A549 (cell line): Measurements from ENCODE around the gene ATP13A3. TPM values are rescaled to one million over a fixed set of nuclear protein-coding genes. Genes with fewer than 3 reads are reported as not detected.

Experiments
- ATAC-seq, 2 experiments: fragments of 200-7000 bp in 1 of 2; fragments of >200 bp in 1 of 2; cut with Nextera tagmentation in 1 of 2; cut with Tn5 transposase in 1 of 2; 3 replicates each; pipeline versions ENCODE4 v1.8.0 to v1.9.1; 2018 to 2020; ENCODE audit warnings: mild to moderate bottlenecking in 1 of 2, moderate library complexity in 1 of 2
- CTCF ChIA-PET: fragments of 300-600 bp; sonication (Branson Sonifier 250); formaldehyde crosslinking; extraction: SDS; loops from one replicate; lab custom pipeline; 2021; ENCODE audit warnings: antibody characterized with exemption, inconsistent platforms; lab: Yijun Ruan, JAX
- POLR2A ChIA-PET: fragments of 350-600 bp; formaldehyde crosslinking; extraction: SDS; loops from one replicate; lab custom pipeline; 2021; ENCODE audit warnings: antibody characterized with exemption, inconsistent platforms; lab: Yijun Ruan, JAX
- DNase-seq, 2 experiments: peaks; one replicate each; pipeline versions ENCODE4 v3.0.0 to v3.0.0-alpha.2; 2011 to 2016; ENCODE audit warnings: low read depth in 1 of 2, low spot score in 1 of 2
- FAIRE-seq: peaks from 2 replicates; lab custom pipeline; 2011; peaks lifted over from hg19 to GRCh38; lab: Jason Lieb, UNC
- H3K27ac ChIP-seq, 2 experiments: fragments of >200 bp; sonication (Bioruptor Twin); formaldehyde crosslinking; 3 replicates each; pipeline ENCODE4 v1.5.1; 2016 to 2017
- H3K4me1 ChIP-seq: fragments of >200 bp; sonication (Bioruptor Twin); formaldehyde crosslinking; 3 replicates; pipeline ENCODE4 v1.6.1; 2016
- H3K4me2 ChIP-seq: fragments of >200 bp; sonication (Bioruptor Twin); formaldehyde crosslinking; 3 replicates; pipeline ENCODE4 v1.6.1; 2016
- H3K4me3 ChIP-seq: fragments of >200 bp; sonication (Bioruptor Twin); formaldehyde crosslinking; 3 replicates; pipeline ENCODE4 v1.5.1; 2016
- H3K9me3 ChIP-seq: fragments of >200 bp; sonication (Bioruptor Twin); formaldehyde crosslinking; 3 replicates; pipeline ENCODE4 v1.6.1; 2016
- CHD2 ChIP-seq: fragments of 150-350 bp; IDR thresholded peaks from 2 replicates; pipeline ENCODE4 v1.6.1; 2014; ENCODE audit warnings: low read length; ENCODE audit not compliant: partially characterized antibody
- CHD4 ChIP-seq: fragments of 200-600 bp; sonication (generic); IDR thresholded peaks from 2 replicates; pipeline ENCODE4 v1.6.1; 2016; ENCODE audit warnings: antibody characterized with exemption, mild to moderate bottlenecking, borderline replicate concordance
- CTCF ChIP-seq: fragments of >200 bp; sonication (Bioruptor Twin); formaldehyde crosslinking; IDR thresholded peaks from 3 replicates; pipeline ENCODE4 v1.5.1; 2016
- EHF ChIP-seq: fragments of 250-450 bp; sonication (Bioruptor Pico); IDR thresholded peaks from 2 replicates; pipeline ENCODE4 v1.5.0; 2020; ENCODE audit warnings: mild to moderate bottlenecking
- EP300 ChIP-seq, 2 experiments: fragments of >200 bp; sonication (Bioruptor Twin); formaldehyde crosslinking; IDR thresholded peaks; 2 replicates in 1 of 2; 3 replicates in 1 of 2; pipeline ENCODE4 v1.6.1; 2016 to 2017
- FOSL2 ChIP-seq, 2 experiments: fragments of 450-650 bp in 1 of 2; fragments of >200 bp in 1 of 2; sonication (Bioruptor Twin) in 1 of 2; formaldehyde crosslinking; IDR thresholded peaks; 2 replicates each; pipeline versions ENCODE4 v1.5.0 to v1.6.1; 2016 to 2020; ENCODE audit warnings: mild to moderate bottlenecking in 1 of 2, moderate library complexity in 1 of 2
- FOXS1 ChIP-seq: fragments of 250-450 bp; sonication (Bioruptor Pico); IDR thresholded peaks from 2 replicates; pipeline ENCODE4 v1.5.0; 2020; ENCODE audit warnings: mild to moderate bottlenecking, moderate library complexity
- GATA3 ChIP-seq: IDR thresholded peaks from 2 replicates; pipeline ENCODE4 v1.6.1; 2012; ENCODE audit warnings: borderline replicate concordance
- JUNB ChIP-seq: fragments of >200 bp; sonication (Bioruptor Twin); formaldehyde crosslinking; IDR thresholded peaks from 2 replicates; pipeline ENCODE4 v1.6.1; 2016
- KDM1A ChIP-seq: fragments of 200-600 bp; sonication (generic); IDR thresholded peaks from 2 replicates; pipeline ENCODE4 v1.6.1; 2016; ENCODE audit warnings: low read depth, mild to moderate bottlenecking
- MAFK ChIP-seq: fragments of 450-650 bp; IDR thresholded peaks from 2 replicates; pipeline ENCODE4 v1.6.1; 2014; ENCODE audit not compliant: partially characterized antibody
- MAZ ChIP-seq: fragments of 150-350 bp; IDR thresholded peaks from 2 replicates; pipeline ENCODE4 v1.6.1; 2014; ENCODE audit warnings: antibody characterized with exemption, low read depth, low read length, borderline replicate concordance
- NPAS2 ChIP-seq: fragments of 250-450 bp; sonication (Bioruptor Pico); IDR thresholded peaks from 2 replicates; pipeline ENCODE4 v1.8.0; 2022; ENCODE audit warnings: mild to moderate bottlenecking, moderate library complexity, borderline replicate concordance
- POLR2AphosphoS2 ChIP-seq: conservative IDR thresholded peaks from 2 replicates; pipeline ENCODE4 v1.6.1; 2012; ENCODE audit warnings: low read length, improper control_type of control experiment, inconsistent platforms
- RARB ChIP-seq: fragments of 250-450 bp; sonication (Bioruptor Pico); IDR thresholded peaks from 2 replicates; pipeline ENCODE4 v1.8.0; 2021; ENCODE audit warnings: mild to moderate bottlenecking, moderate library complexity
- RFX5 ChIP-seq: fragments of 450-650 bp; IDR thresholded peaks from 2 replicates; pipeline ENCODE4 v1.7.1; 2014; ENCODE audit warnings: antibody characterized with exemption, mild to moderate bottlenecking, moderate library complexity
- TP53 ChIP-seq: fragments of 250-450 bp; sonication (Bioruptor Pico); IDR thresholded peaks from 2 replicates; pipeline ENCODE4 v1.5.0; 2021; ENCODE audit warnings: mild to moderate bottlenecking, moderate library complexity
- ZC3H11A ChIP-seq: fragments of 450-650 bp; IDR thresholded peaks from 2 replicates; pipeline ENCODE4 v1.6.1; 2014; ENCODE audit warnings: antibody characterized with exemption, mild to moderate bottlenecking
- WGBS: methylation state at CpG from one replicate; pipeline ENCODE4 v1.1.6; 2017; ENCODE audit errors: missing lambda C conversion rate; 5-methylcytosine and 5-hydroxymethylcytosine counted together
- polyA plus RNA-seq, 4 experiments: library from polyadenylated mRNA; depleted of rRNA in 3 of 4; stranded (reverse); fragments of >200 nt; fragmentation: RNase III in 1 of 4; extraction: RNeasy Plus Mini Kit Qiagen cat#74134 plus additional on column Dnase treatment in 1 of 4; gene quantifications; 2 replicates in 3 of 4; 3 replicates in 1 of 4; pipeline ENCODE4 v1.2.3, GENCODE V29; 2011 to 2017

Gene ATP13A3
- polyA plus RNA-seq, 2 of the 4 experiments (the other 2 are of a cell fraction): 63.6 to 102 TPM

GRCh38 chr3:194481525-194482195 is 5.1 kb downstream of the ATP13A3 start:
- peak overlapping the region; percentile 90 for H3K4me2 ChIP-seq
- DNase-seq (no peak), ATAC-seq (peak in 1 of 2 experiments; percentile 34; a peak in 2 of 6 replicates), FAIRE-seq (no peak)
- TF ChIP-seq EHF (CRISPR knock-in tag) (no peak), GATA3 (peak; percentile 51; the same call in 1 of the 2 replicates), MAFK (peak; percentile 85)
- WGBS: 19% methylated on average over 5 of the region's 5 CpGs
- peak overlapping the region; percentile 24; the same call in 2 of the 3 replicates for H3K4me3 ChIP-seq
- peaks cover 78% of the 10 kb centered on the region for H3K4me1 ChIP-seq
- CTCF ChIA-PET: interaction anchor here (1.2 kb wide), 1 partner anchor 10 kb away, joined by 4 read pairs; no protein-coding TSS in a partner anchor
- peak overlapping the region; percentile 63 to 84 for H3K27ac ChIP-seq
- no peaks in the 10 kb centered on the region for H3K9me3 ChIP-seq
- POLR2A ChIA-PET: no interaction called here

- DNase-seq (no peak), ATAC-seq (peak in 1 of 2 experiments; percentile 44; a peak in 4 of 6 replicates), FAIRE-seq (no peak)
- Histone ChIP-seq H3K27ac (peak overlapping the region; percentile 63 to 84; a peak in 5 of 6 replicates), H3K4me2 (peak overlapping the region; percentile 90), H3K4me3 (peak overlapping the region; percentile 24; the same call in 2 of the 3 replicates), H3K9me3 (no peaks in the 10 kb centered on the region), H3K4me1 (peaks cover 83% of the 10 kb centered on the region)
- CTCF ChIA-PET: interaction anchor here (1.2 kb wide), 1 partner anchor 9 kb away, joined by 4 read pairs; no protein-coding TSS in a partner anchor
- POLR2A ChIA-PET: no interaction called here
- TF ChIP-seq FOSL2 (IDR thresholded peaks at IDR 0.05) (peak; percentile 42; the same call in 1 of the 2 replicates), FOSL2 (CRISPR knock-in tag; IDR thresholded peaks at IDR 0.05) (peak; percentile 47; the same call in 1 of the 2 replicates), JUNB (peak; percentile 50; the same call in 1 of the 2 replicates), MAZ (no peak)
Measured at GRCh38 chr3:194481103-194481502, 5.7 kb downstream of the ATP13A3 start.

DNA sequence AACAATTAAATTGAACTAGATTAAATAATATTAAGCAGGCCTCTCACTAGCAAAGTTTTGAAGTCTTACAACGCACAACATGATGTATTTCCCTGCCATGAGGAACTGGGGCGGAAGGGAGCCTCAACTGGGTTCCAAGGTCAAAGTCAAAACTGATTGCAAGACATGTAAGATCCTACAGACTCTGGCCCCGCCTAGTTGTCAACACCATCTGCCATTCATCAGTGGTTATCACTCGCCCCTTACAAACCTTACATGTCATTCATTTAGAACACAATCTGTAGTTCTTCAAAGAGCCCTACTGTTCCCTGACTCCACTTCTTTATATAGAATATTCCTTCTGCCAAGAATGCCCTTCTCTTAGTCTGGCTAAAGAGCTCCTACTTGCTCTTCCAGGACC is 10.0 kb downstream of the ATP13A3 start:
- CTCF ChIA-PET: interaction anchor here (1.0 to 1.3 kb wide), 3 partner anchors 10 to 118 kb away, joined by 3 to 5 read pairs (median 3); partner anchors contain the start of gene ATP13A3
- TF ChIP-seq FOXS1 (no peak), EP300 (IDR thresholded peaks at IDR 0.05) (no peak), CHD4 (no peak), RARB (CRISPR knock-in tag) (no peak), CHD2 (no peak), KDM1A (no peak), POLR2AphosphoS2 (no peak), NPAS2 (CRISPR knock-in tag) (no peak), TP53 (CRISPR knock-in tag) (no peak), ZC3H11A (no peak), CTCF (no peak), RFX5 (no peak)
- POLR2A ChIA-PET: no interaction called here
- FAIRE-seq: no peak
- H3K4me2 ChIP-seq: 0 out of 3 replicates have a peak overlapping the region, but pooled peaks have one; percentile 5
- 0 out of 6 replicates have a peak overlapping the region, but pooled peaks of 1 of the 2 experiments have one; percentile 12 for H3K27ac ChIP-seq
- no peaks in the 10 kb centered on the region for H3K9me3 ChIP-seq
- peaks cover 70% of the 10 kb centered on the region for H3K4me1 ChIP-seq
- WGBS: 84% methylated on average over 4 of the region's 4 CpGs
- ATAC-seq: no peak
- no peak for DNase-seq
- no peak overlapping the region for H3K4me3 ChIP-seq
